CD4-positive, alpha-beta T cell treated with Interleukin-6 at 100 ng/mL for 8 hours (primary cell): Measurements from ENCODE around the gene FAM13C.
"Not testable (repeated sequence)": the region's sequence is repeated elsewhere in the genome, so short reads cannot be mapped to it uniquely, and the experiment has no call there.

Source experiments
- DNase-seq: peaks from one replicate; pipeline ENCODE4 v3.0.0-alpha.2; 2020; ENCODE audit warnings: mixed read lengths, low spot score

The FAM13C gene

GRCh38 chr10:59276133-59276532 is 86.2 kb downstream of the FAM13C start:
- no peak for DNase-seq

DNA sequence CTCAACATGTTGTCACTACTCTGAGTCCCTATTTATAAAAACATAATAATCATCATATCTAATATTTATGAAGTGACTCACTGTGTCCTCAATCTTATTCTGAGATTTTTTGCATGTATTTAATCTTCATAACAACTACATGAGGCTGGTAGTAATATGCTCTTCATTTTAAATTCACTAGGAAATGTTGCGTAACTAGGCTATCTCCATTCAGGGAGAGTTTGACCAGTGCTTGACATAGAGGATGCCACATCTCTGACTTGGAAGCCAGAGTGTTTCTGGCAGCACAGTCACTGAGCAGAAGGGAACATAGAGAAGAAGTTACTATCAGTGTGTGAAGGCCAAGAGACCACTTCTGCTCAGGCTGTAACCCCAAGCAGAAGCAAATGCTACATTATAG is 88.9 kb downstream of the FAM13C start:
- no peak for DNase-seq

- DNase-seq: no peak
Observed at GRCh38 chr10:59272061-59272460, 90.3 kb downstream of the FAM13C start.

GRCh38 chr10:59271160-59271559 is 91.2 kb downstream of the FAM13C start:
- DNase-seq: no peak

- no peak for DNase-seq
Observed at GRCh38 chr10:59270492-59270891, 91.9 kb downstream of the FAM13C start.

GRCh38 chr10:59269651-59270050 is 92.7 kb downstream of the FAM13C start:
- no peak for DNase-seq

- DNase-seq: no peak
Observed at GRCh38 chr10:59268460-59268859, 93.9 kb downstream of the FAM13C start.

- DNase-seq: no peak
Observed at GRCh38 chr10:59266321-59266720, 96.0 kb downstream of the FAM13C start.

GRCh38 chr10:59265141-59265540 is 97.2 kb downstream of the FAM13C start:
- DNase-seq: no peak

GRCh38 chr10:59258890-59259289 is 103.5 kb downstream of the FAM13C start:
- DNase-seq: no peak

GRCh38 chr10:59257224-59257623 is 105.1 kb downstream of the FAM13C start:
- no peak for DNase-seq

DNA sequence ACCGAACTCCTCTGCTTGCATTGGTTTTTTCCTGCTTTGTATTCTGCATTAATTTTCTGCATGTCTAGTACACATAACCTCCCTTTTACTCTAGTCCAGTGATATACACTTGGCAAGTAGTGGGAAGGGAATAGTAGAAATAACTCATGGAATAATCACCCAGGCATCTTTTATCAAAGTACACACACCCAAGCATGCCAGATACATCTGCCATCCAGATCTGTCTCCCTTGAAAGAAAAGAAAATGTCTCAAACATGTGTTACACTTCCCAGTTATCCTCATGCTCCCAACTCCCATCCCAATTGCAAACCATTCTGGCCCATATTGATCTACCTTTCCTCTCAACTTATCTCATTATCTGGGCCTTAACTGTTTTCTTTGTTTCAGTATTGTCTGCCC is 106.9 kb downstream of the FAM13C start:
- DNase-seq: no peak

DNA sequence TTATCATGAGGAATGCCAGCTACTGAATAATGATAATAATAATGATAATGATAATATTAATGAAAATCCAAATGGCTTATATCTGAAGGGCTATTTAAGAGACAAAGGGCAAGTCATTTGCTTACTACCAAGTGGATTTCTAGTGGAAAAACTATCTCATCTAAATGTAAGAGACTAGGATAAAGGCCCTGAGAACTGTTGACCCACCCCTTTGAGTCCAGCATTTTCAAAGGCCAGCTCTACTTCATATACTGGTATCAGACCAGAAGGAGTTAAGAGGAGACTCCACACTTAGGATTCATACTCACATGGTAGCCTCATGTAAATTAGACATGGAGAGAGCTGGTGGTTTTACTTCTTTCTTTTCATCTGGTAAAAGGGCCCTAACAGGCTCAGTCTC is 109.9 kb downstream of the FAM13C start:
- no peak for DNase-seq

- no peak for DNase-seq
Observed at GRCh38 chr10:59245686-59246085, 116.7 kb downstream of the FAM13C start.

DNA sequence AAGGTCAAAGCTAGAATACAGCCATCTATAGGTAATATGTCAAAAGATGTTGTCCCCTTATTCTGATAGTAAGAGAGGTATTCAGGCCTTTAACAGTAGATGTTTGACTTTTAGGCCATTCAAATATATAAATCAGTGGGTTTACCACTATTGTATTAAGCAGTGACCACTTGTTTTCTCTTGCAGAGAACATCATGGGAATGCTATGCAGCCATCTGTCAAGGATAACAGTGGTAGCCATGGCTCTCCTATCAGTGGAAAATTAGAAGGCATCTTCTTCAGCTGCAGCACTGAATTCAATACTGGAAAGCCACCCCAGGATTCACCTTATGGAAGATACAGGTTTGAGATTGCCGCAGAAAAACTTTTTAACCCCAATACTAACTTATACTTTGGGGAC is 117.5 kb downstream of the FAM13C start:
- no peak for DNase-seq

- DNase-seq: no peak
Observed at GRCh38 chr10:59243611-59244195, 118.6 kb downstream of the FAM13C start.

- no peak for DNase-seq
Observed at GRCh38 chr10:59242991-59243390, 119.4 kb downstream of the FAM13C start.

DNA sequence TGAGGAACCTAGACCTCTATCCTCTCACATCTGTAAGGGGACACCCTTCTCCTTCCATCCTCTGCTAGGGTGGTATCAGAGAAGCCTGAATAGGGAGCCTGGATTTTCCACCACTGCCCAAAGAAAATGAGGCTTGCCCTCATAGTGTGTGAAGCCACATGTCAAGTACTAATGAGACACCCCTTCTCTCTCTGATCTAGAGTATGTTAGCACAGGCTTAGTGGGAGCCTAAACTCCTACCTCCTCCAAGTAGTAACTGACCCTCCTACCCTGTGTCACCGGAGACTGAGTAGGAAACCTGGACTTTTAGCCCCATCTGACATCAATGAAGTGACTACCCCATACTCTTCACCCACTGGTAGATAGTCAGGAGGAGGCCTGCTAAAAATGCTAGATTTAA is 120.3 kb downstream of the FAM13C start:
- no peak for DNase-seq

GRCh38 chr10:59240582-59241183 is 121.7 kb downstream of the FAM13C start:
- DNase-seq: no peak

GRCh38 chr10:59239108-59239507 is 123.2 kb downstream of the FAM13C start:
- DNase-seq: not testable (repeated sequence)

DNA sequence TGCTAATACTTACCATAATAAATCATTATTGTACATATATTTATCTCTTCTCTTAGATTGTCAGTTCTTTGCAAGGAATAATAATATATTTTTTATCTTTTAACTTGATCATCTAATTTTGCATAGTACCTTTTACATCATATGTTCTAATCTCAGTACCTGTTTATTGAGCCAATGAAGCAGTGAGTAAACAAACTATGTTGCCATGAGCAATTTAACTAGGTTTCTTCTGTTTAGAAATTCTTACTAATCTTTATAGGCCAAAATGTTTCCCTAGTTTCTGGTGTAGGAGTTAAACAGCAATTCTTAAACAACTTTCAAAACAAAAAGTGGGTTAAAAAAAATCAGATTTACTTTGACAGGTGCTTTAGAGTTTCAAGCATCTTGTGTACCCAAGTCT is 124.6 kb downstream of the FAM13C start:
- no peak for DNase-seq

- no peak for DNase-seq
Observed at GRCh38 chr10:59236064-59236697, 126.2 kb downstream of the FAM13C start.

DNA sequence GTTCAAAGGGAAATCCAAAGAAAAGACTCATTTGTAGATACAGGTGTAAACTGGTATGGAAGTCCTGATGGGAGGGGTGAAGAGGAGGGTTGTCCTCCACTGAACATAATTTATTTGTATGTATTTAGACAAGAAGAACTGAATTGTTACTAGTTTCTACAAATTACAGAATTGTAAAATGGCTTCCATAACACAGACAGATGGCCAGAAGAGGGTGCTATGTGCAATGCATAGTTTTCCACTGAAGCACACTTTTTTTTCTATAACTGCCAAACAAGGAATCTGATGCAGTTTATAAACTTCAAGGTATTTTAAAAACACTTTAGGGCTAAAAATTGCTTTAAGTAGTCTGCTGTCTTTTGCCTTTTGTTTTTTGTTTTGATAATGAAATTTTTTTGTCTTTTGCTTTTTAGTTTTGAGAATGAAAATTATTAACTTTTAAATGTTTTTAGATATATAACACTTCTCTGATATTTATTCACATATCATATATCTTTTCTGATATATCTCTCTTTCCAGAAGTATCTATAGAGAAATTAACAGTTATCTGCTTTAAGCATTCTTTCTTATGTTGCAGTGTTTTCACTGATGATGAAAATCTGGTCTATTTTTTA is 127.4 kb downstream of the FAM13C start:
- DNase-seq: no peak
